Endothelial cell of umbilical vein (primary cell): ENCODE data around the gene WDFY3. TPM values are rescaled to one million over a fixed set of nuclear protein-coding genes. Genes with fewer than 3 reads are reported as not detected.

Experiments used
- BruUV-seq: library from RNA; stranded (reverse); fragments of 400-500 nt; replicated peaks from 2 replicates; lab custom pipeline; 2021; lab: Mats Ljungman, UMichigan
- CTCF ChIA-PET: fragments of 300-600, 350-600 bp; sonication (Branson Sonifier 250); formaldehyde crosslinking; loops from one replicate; lab custom pipeline; 2021; ENCODE audit warnings: antibody characterized with exemption, inconsistent platforms; lab: Charles Lee
- POLR2A ChIA-PET: fragments of 300-600, 350-600 bp; sonication (Branson Sonifier 250); formaldehyde crosslinking; loops from one replicate; lab custom pipeline; 2021; ENCODE audit warnings: antibody characterized with exemption, inconsistent platforms; lab: Charles Lee
- DNase-seq: peaks from one replicate; pipeline ENCODE4 v3.0.0-alpha.2; 2011; ENCODE audit warnings: low read depth, low spot score
- FAIRE-seq: peaks from 2 replicates; lab custom pipeline; 2011; peaks lifted over from hg19 to GRCh38; lab: Jason Lieb, UNC
- H2AFZ ChIP-seq: 2 replicates; pipeline ENCODE4 v1.6.0; 2012; ENCODE audit warnings: low read depth, low read length, control low read depth, inconsistent platforms
- H3K27ac ChIP-seq: 2 replicates; pipeline ENCODE4 v1.5.1; 2011; ENCODE audit warnings: low read depth, mild to moderate bottlenecking, control low read depth, low read length, moderate library complexity; ENCODE audit not compliant: insufficient read depth
- H3K27me3 ChIP-seq, 2 experiments: 2 replicates each; pipeline versions ENCODE4 v1.6.0 to v1.6.1; 2011; ENCODE audit warnings: low read length in 2 of 2, mixed read lengths in 1 of 2; ENCODE audit not compliant: control insufficient read depth in 2 of 2, insufficient read depth in 2 of 2
- H3K36me3 ChIP-seq, 2 experiments: 2 replicates in 1 of 2; 3 replicates in 1 of 2; pipeline ENCODE4 v1.5.1; 2011; ENCODE audit warnings: low read length in 2 of 2, mild to moderate bottlenecking in 1 of 2, moderate library complexity in 1 of 2; ENCODE audit not compliant: control insufficient read depth in 2 of 2, insufficient read depth in 2 of 2; ENCODE audit errors: extremely low read depth in 1 of 2
- H3K4me1 ChIP-seq: 3 replicates; pipeline ENCODE4 v1.5.1; 2011; ENCODE audit warnings: mild to moderate bottlenecking, low read length; ENCODE audit not compliant: control insufficient read depth, insufficient read depth; ENCODE audit errors: extremely low read depth
- H3K4me2 ChIP-seq: 2 replicates; pipeline ENCODE4 v1.6.1; 2011; ENCODE audit warnings: low read length, control low read depth, mixed read lengths; ENCODE audit not compliant: insufficient read depth
- H3K4me3 ChIP-seq, 3 experiments: fragments of 200-600 bp in 1 of 3; sonication (generic), shearing (Covaris generic) in 1 of 3; replicated peaks in 1 of 3; 2 replicates each; pipeline ENCODE4 v1.5.1; 2011 to 2016; ENCODE audit warnings: control low read depth in 3 of 3, low read length in 3 of 3, mild to moderate bottlenecking in 2 of 3, inconsistent platforms in 1 of 3, low read depth in 1 of 3, moderate library complexity in 1 of 3; ENCODE audit not compliant: insufficient read depth in 1 of 3
- H3K79me2 ChIP-seq: 2 replicates; pipeline ENCODE4 v1.6.0; 2012; ENCODE audit warnings: low read length, inconsistent platforms; ENCODE audit not compliant: control insufficient read depth, insufficient read depth
- H3K9ac ChIP-seq: replicated peaks from 2 replicates; pipeline ENCODE3; 2011; ENCODE audit warnings: low read length, control low read depth; ENCODE audit not compliant: insufficient read depth; ENCODE audit errors: extremely low read depth
- H3K9me1 ChIP-seq: replicated peaks from 3 replicates; pipeline ENCODE4 v1.6.0; 2011; ENCODE audit warnings: mild to moderate bottlenecking, low read length; ENCODE audit not compliant: control insufficient read depth, insufficient read depth; ENCODE audit errors: extremely low read depth
- H3K9me3 ChIP-seq: replicated peaks from 2 replicates; pipeline ENCODE4 v1.5.1; 2012; ENCODE audit warnings: low read length, inconsistent platforms; ENCODE audit not compliant: control insufficient read depth, insufficient read depth
- H4K20me1 ChIP-seq: replicated peaks from 2 replicates; pipeline ENCODE3; 2011; ENCODE audit warnings: mild to moderate bottlenecking, low read length; ENCODE audit not compliant: control insufficient read depth, insufficient read depth; ENCODE audit errors: extremely low read depth
- CTCF ChIP-seq, 2 donors: IDR thresholded peaks; 1 replicate in 1 of 2; 2 replicates in 1 of 2; pipeline ENCODE4 v1.5.1; 2011; ENCODE audit warnings: low read length in 2 of 2, mild to moderate bottlenecking in 2 of 2, moderate library complexity in 2 of 2, control low read depth in 1 of 2, inconsistent platforms in 1 of 2, low read depth in 1 of 2; ENCODE audit not compliant: insufficient read depth in 1 of 2; ENCODE audit errors: extremely low read depth in 1 of 2
- EZH2 ChIP-seq: IDR thresholded peaks from 2 replicates; pipeline ENCODE4 v1.6.1; 2012; ENCODE audit warnings: borderline replicate concordance, low read depth, mild to moderate bottlenecking, moderate library complexity, low read length, inconsistent platforms; ENCODE audit not compliant: severe bottlenecking
- FOS ChIP-seq: IDR thresholded peaks from 2 replicates; pipeline ENCODE4 v1.6.1; 2011; ENCODE audit warnings: mild to moderate bottlenecking, low read length, moderate library complexity, borderline replicate concordance; ENCODE audit not compliant: insufficient read depth
- GATA2 ChIP-seq: IDR thresholded peaks from 2 replicates; pipeline ENCODE4 v1.7.0; 2011; ENCODE audit warnings: low read depth, mild to moderate bottlenecking, moderate library complexity, mixed read lengths, low read length; ENCODE audit not compliant: insufficient read length, insufficient read depth
- JUN ChIP-seq: IDR thresholded peaks from 2 replicates; pipeline ENCODE4 v1.6.1; 2011; ENCODE audit warnings: borderline replicate concordance, low read depth; ENCODE audit not compliant: insufficient read length, insufficient read depth
- MAX ChIP-seq: IDR thresholded peaks from 2 replicates; pipeline ENCODE4 v1.6.1; 2011; ENCODE audit not compliant: insufficient read depth, insufficient read length
- MYC ChIP-seq: IDR thresholded peaks from one replicate; pipeline ENCODE4 v1.6.1; 2011; ENCODE audit warnings: mild to moderate bottlenecking, low read depth, low read length
- POLR2A ChIP-seq: IDR thresholded peaks from 2 replicates; pipeline ENCODE4 v1.6.1; 2012; ENCODE audit warnings: low read depth, mild to moderate bottlenecking, control low read depth, low read length
- POLR2AphosphoS5 ChIP-seq: IDR thresholded peaks from 2 replicates; pipeline ENCODE4 v1.6.1; 2012; ENCODE audit warnings: low read depth, mild to moderate bottlenecking, control low read depth, low read length, moderate library complexity; ENCODE audit not compliant: insufficient read depth
- dilution Hi-C: fragments of 300-500 bp; cut with MboI; formaldehyde crosslinking; loops from one replicate; pipeline ENCODE4 v1.15.0; 2019; ENCODE audit warnings: low sequenced_read_pairs; ENCODE audit not compliant: extremely low pct_ligation_motif_present
- intact Hi-C: fragments of 100-400 bp; cut with micrococcal nuclease; formaldehyde crosslinking; loops from one replicate; pipeline ENCODE4 v1.10.0; 2022
- polyA plus RNA-seq, 4 experiments: library from polyadenylated mRNA; depleted of rRNA in 3 of 4; stranded (reverse) in 3 of 4; unstranded in 1 of 4; fragments of >200 nt; gene quantifications; 2 replicates each; pipeline versions ENCODE4 v1.2.1 to v1.2.3, GENCODE V29; 2011 to 2012; ENCODE audit warnings: missing spikeins in 1 of 4
- total RNA-seq: library from RNA; stranded (reverse); gene quantifications from 2 replicates; pipeline ENCODE4 v1.2.3, GENCODE V29; 2021

The WDFY3 gene
- total and polyA plus RNA-seq, 2 donors (not counting 3 experiments of a cell fraction or from before 2014, with no cell fraction given): 37.0 to 113 TPM

- Histone ChIP-seq H3K9me1 (no peaks in the 10 kb centered on the region), H3K27ac (no peak overlapping the region), H3K4me2 (no peak overlapping the region), H3K27me3 (no peaks in the 10 kb centered on the region), H2AFZ (no peak overlapping the region), H3K36me3 (no peaks in the 10 kb centered on the region), H3K4me1 (no peaks in the 10 kb centered on the region), H4K20me1 (peaks cover 2% of the 10 kb centered on the region), H3K9ac (no peak overlapping the region), H3K9me3 (no peaks in the 10 kb centered on the region), H3K79me2 (peaks cover 32% of the 10 kb centered on the region), H3K4me3 (no peak overlapping the region)
- FAIRE-seq (no peak), DNase-seq (no peak)
- dilution Hi-C loops (no loop called here), intact Hi-C loops (no loop called here)
- ChIA-PET POLR2A (no interaction called here), CTCF (interaction anchor here (0.9 kb wide), 1 partner anchor 9 kb away, joined by 4 read pairs; no protein-coding TSS in a partner anchor)
- TF ChIP-seq POLR2A: no peak
- TF ChIP-seq JUN: no peak
- no peak for TF ChIP-seq MAX
- TF ChIP-seq MYC: no peak
- TF ChIP-seq FOS: no peak
- TF ChIP-seq POLR2AphosphoS5: no peak
- TF ChIP-seq EZH2: no peak
- no peak for TF ChIP-seq CTCF (IDR thresholded peaks at IDR 0.05; ENCODE audit: extremely low read depth in 1 of 2, insufficient read depth in 1 of 2, low read depth in 1 of 2, low read length in 2 of 2)
- no peak for TF ChIP-seq GATA2
- no TSS peak for BruUV-seq
Measured at GRCh38 chr4:84897516-84897915, 69.0 kb downstream of the WDFY3 start.
